Measurements from ENCODE around the gene IRF3.

GRCh38 chr19:49690656-49691242, 25.1 kb upstream of the IRF3 start, which contains the start of gene CPT1C:
- no peak for TF ChIP-seq CTCF (IDR thresholded peaks at IDR 0.05)
- no peak for TF ChIP-seq POLR2A (IDR thresholded peaks at IDR 0.05)
